SH-SY5Y (cell line): Measurements from ENCODE around the gene PDE4B.

Experiments
- GATA2 ChIP-seq: IDR thresholded peaks from 2 replicates; pipeline ENCODE4 v1.6.1; 2011; ENCODE audit warnings: mild to moderate bottlenecking, low read depth, low read length
- GATA3 ChIP-seq: IDR thresholded peaks from 2 replicates; pipeline ENCODE4 v1.6.1; 2011; ENCODE audit warnings: low read depth, mild to moderate bottlenecking, low read length, moderate library complexity

DNA sequence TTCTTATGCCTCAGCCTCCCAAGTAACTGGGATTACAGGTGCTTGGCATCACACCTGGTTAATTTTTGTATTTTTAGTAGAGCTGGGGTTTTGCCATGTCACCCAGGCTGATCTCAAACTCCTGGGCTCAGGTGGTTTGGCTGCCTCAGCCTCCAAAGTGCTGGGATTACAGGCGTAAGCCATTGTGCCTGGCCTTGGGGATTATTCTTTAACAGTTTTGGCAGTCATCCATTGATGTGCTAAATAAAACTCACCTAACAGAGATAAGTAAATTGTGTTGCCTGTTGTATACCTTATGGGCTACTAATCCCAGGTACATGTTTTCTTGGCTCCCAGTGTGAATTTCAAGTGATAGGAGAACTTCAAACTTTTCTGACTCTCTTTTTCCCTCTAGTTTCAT lies 35.2 kb upstream of the PDE4B start:
- TF ChIP-seq GATA2, result no peak
- no peak for TF ChIP-seq GATA3
